HCT116 (cell line): ENCODE results near the gene NUP210. TPM values are rescaled to one million over a fixed set of nuclear protein-coding genes. Genes with fewer than 3 reads are reported as not detected.

Experiments used
- ATAC-seq: fragments of 200-7000 bp; cut with Tn5 transposase; 2 replicates; pipeline ENCODE4 v1.9.1; 2020; ENCODE audit warnings: mild to moderate bottlenecking, moderate library complexity
- BruUV-seq: library from RNA; stranded (reverse); fragments of 400-500 nt; replicated peaks from 2 replicates; lab custom pipeline; 2021; lab: Mats Ljungman, UMichigan
- CTCF ChIA-PET: fragments of 300-600 bp; sonication (Branson Sonifier 250); formaldehyde crosslinking; loops from one replicate; lab custom pipeline; 2021; ENCODE audit warnings: antibody characterized with exemption; lab: Charles Lee
- POLR2A ChIA-PET: fragments of 300-600, 350-600 bp; sonication (Branson Sonifier 250); formaldehyde crosslinking; loops from one replicate; lab custom pipeline; 2021; ENCODE audit warnings: antibody characterized with exemption; lab: Charles Lee
- RAD21 ChIA-PET, 2 experiments: fragments of 300-600 bp; sonication (Branson Sonifier 250); formaldehyde crosslinking; loops; one replicate each; lab custom pipeline; 2023; ENCODE audit warnings: low total read pairs in 2 of 2; ENCODE audit not compliant: uncharacterized antibody in 2 of 2, unreplicated experiment in 2 of 2, low non-redundant PET in 1 of 2; lab: Charles Lee
- DNase-seq: peaks from one replicate; pipeline ENCODE4 v3.0.0-alpha.2; 2010; ENCODE audit warnings: low read depth, low spot score
- H2AFZ ChIP-seq: fragments of 200-600 bp; shearing (Covaris generic), sonication (generic); 2 replicates; pipeline ENCODE4 v1.6.1; 2017; ENCODE audit warnings: low read depth, mixed run types, mixed read lengths, antibody characterized with exemption, low read length; ENCODE audit not compliant: poor library complexity, severe bottlenecking
- H3K27ac ChIP-seq: 2 replicates; pipeline ENCODE4 v1.5.1; 2012; ENCODE audit warnings: low read depth, low read length
- H3K27me3 ChIP-seq: fragments of 200-600 bp; sonication (generic); 2 replicates; pipeline ENCODE4 v1.6.1; 2016; ENCODE audit warnings: mixed run types, low read length, mixed read lengths; ENCODE audit not compliant: insufficient read depth
- H3K36me3 ChIP-seq, 2 experiments: fragments of 200-500 bp in 1 of 2; fragments of 200-600 bp in 1 of 2; sonication (Bioruptor generic) in 1 of 2; sonication (generic) in 1 of 2; 2 replicates each; pipeline versions ENCODE4 v1.5.1 to v1.6.1; 2014 to 2016; ENCODE audit warnings: low read length in 2 of 2, inconsistent platforms in 1 of 2, mixed read lengths in 1 of 2, mixed run types in 1 of 2; ENCODE audit not compliant: insufficient read depth in 2 of 2, control insufficient read depth in 1 of 2
- H3K4me1 ChIP-seq, 2 experiments: fragments of 200-600 bp in 1 of 2; sonication (generic) in 1 of 2; 2 replicates each; pipeline versions ENCODE4 v1.5.1 to v1.6.1; 2012 to 2017; ENCODE audit warnings: low read length in 2 of 2, inconsistent platforms in 1 of 2, mild to moderate bottlenecking in 1 of 2, mixed read lengths in 1 of 2, mixed run types in 1 of 2, moderate library complexity in 1 of 2; ENCODE audit not compliant: insufficient read depth in 2 of 2, control insufficient read depth in 1 of 2
- H3K4me2 ChIP-seq: fragments of 200-600 bp; sonication (generic); 2 replicates; pipeline ENCODE4 v1.6.1; 2017; ENCODE audit warnings: mixed run types, low read length, mixed read lengths
- H3K4me3 ChIP-seq, 2 experiments: fragments of 200-600 bp in 1 of 2; sonication (generic) in 1 of 2; replicated peaks in 1 of 2; 2 replicates each; pipeline ENCODE4 v1.5.1; 2011 to 2016; ENCODE audit warnings: low read length in 2 of 2, control low read depth in 1 of 2, low read depth in 1 of 2, mild to moderate bottlenecking in 1 of 2, mixed read lengths in 1 of 2, mixed run types in 1 of 2
- H3K79me2 ChIP-seq: fragments of 200-600 bp; sonication (generic); 2 replicates; pipeline ENCODE4 v1.6.1; 2017; ENCODE audit warnings: mild to moderate bottlenecking, mixed run types, low read length, moderate library complexity, mixed read lengths; ENCODE audit not compliant: insufficient read depth
- H3K9ac ChIP-seq: fragments of 200-600 bp; sonication (generic); 2 replicates; pipeline ENCODE4 v1.6.1; 2016; ENCODE audit warnings: low read length, mixed read lengths
- H3K9me2 ChIP-seq: fragments of 200-600 bp; sonication (generic), shearing (Covaris generic); 2 replicates; pipeline ENCODE4 v1.6.1; 2017; ENCODE audit warnings: mixed run types, mild to moderate bottlenecking, moderate library complexity; ENCODE audit not compliant: insufficient read depth
- H3K9me3 ChIP-seq, 2 experiments: fragments of 200-500 bp in 1 of 2; fragments of 200-600 bp in 1 of 2; sonication (Bioruptor generic) in 1 of 2; sonication (generic) in 1 of 2; 2 replicates each; pipeline ENCODE4 v1.6.1; 2014 to 2017; ENCODE audit warnings: low read length in 2 of 2, mixed read lengths in 2 of 2, inconsistent platforms in 1 of 2, low read depth in 1 of 2, mild to moderate bottlenecking in 1 of 2, mixed run types in 1 of 2, moderate library complexity in 1 of 2; ENCODE audit not compliant: control insufficient read depth in 1 of 2, insufficient read depth in 1 of 2
- H4K20me1 ChIP-seq: fragments of 200-600 bp; sonication (generic), shearing (Covaris generic); 2 replicates; pipeline ENCODE4 v1.6.1; 2017; ENCODE audit warnings: mixed run types, mild to moderate bottlenecking, moderate library complexity; ENCODE audit not compliant: insufficient read depth
- ATF3 ChIP-seq: IDR thresholded peaks from 2 replicates; pipeline ENCODE4 v1.6.1; 2012
- CBX3 ChIP-seq: IDR thresholded peaks from 2 replicates; pipeline ENCODE4 v1.6.1; 2012; ENCODE audit warnings: low read depth
- CEBPB ChIP-seq: IDR thresholded peaks from 2 replicates; pipeline ENCODE4 v1.6.1; 2012; ENCODE audit warnings: low read depth
- EGR1 ChIP-seq: IDR thresholded peaks from 2 replicates; pipeline ENCODE4 v1.6.1; 2012; ENCODE audit warnings: low read depth
- ELF1 ChIP-seq: IDR thresholded peaks from 2 replicates; pipeline ENCODE4 v1.6.1; 2012; ENCODE audit warnings: low read depth, borderline replicate concordance
- EZH2 ChIP-seq: fragments of 200-600 bp; sonication (generic); IDR thresholded peaks from 2 replicates; pipeline ENCODE4 v1.6.1; 2017; ENCODE audit warnings: antibody characterized with exemption, mixed run types
- EZH2phosphoT487 ChIP-seq: fragments of 200-600 bp; IDR thresholded peaks from 2 replicates; pipeline ENCODE4 v1.6.1; 2018; ENCODE audit warnings: antibody characterized with exemption, borderline replicate concordance
- FOSL1 ChIP-seq: IDR thresholded peaks from 2 replicates; pipeline ENCODE4 v1.6.1; 2012; ENCODE audit warnings: low read depth
- JUND ChIP-seq: IDR thresholded peaks from 2 replicates; pipeline ENCODE4 v1.6.1; 2012
- MAX ChIP-seq: IDR thresholded peaks from 2 replicates; pipeline ENCODE4 v1.6.1; 2012
- POLR2AphosphoS5 ChIP-seq: IDR thresholded peaks from 2 replicates; pipeline ENCODE4 v1.6.1; 2011; ENCODE audit warnings: mild to moderate bottlenecking, low read depth, low read length, moderate library complexity
- RAD21 ChIP-seq: IDR thresholded peaks from 2 replicates; pipeline ENCODE4 v1.6.1; 2012; ENCODE audit warnings: low read depth, mild to moderate bottlenecking
- ZNF274 ChIP-seq: fragments of 200-500 bp; sonication (Bioruptor generic); IDR thresholded peaks from 2 replicates; pipeline ENCODE4 v1.6.1; 2014; ENCODE audit warnings: mild to moderate bottlenecking, low read depth, low read length, inconsistent platforms
- intact Hi-C: fragments of 100-400 bp; cut with micrococcal nuclease; formaldehyde crosslinking; loops from 2 replicates; pipeline ENCODE4 v1.10.0; 2022
- total RNA-seq: library from RNA; stranded (reverse); gene quantifications from one replicate; pipeline ENCODE4 v1.2.1, GENCODE V29; 2021; ENCODE audit not compliant: unreplicated experiment
- TF ChIP-seq, protein P1 (sequence below): IDR thresholded peaks from 2 replicates; pipeline ENCODE4 v1.6.1; 2011; ENCODE audit warnings: mild to moderate bottlenecking, low read length, moderate library complexity; ENCODE audit not compliant: insufficient replicate concordance; ENCODE audit errors: extremely low read depth
- TF ChIP-seq, protein P2 (sequence below), 3 experiments: fragments of 200-600 bp in 1 of 3; sonication (generic) in 1 of 3; IDR thresholded peaks in 2 of 3; conservative IDR thresholded peaks in 1 of 3; 2 replicates each; pipeline ENCODE4 v1.5.1; 2012 to 2017; ENCODE audit warnings: low read depth in 2 of 3, low read length in 2 of 3, antibody characterized with exemption in 1 of 3, borderline replicate concordance in 1 of 3, control low read depth in 1 of 3, mild to moderate bottlenecking in 1 of 3, mixed read lengths in 1 of 3, mixed run types in 1 of 3, moderate library complexity in 1 of 3; ENCODE audit not compliant: insufficient read depth in 1 of 3

The NUP210 gene
- total RNA-seq, 1 experiment from 2014 or later: 74.9 TPM

DNA sequence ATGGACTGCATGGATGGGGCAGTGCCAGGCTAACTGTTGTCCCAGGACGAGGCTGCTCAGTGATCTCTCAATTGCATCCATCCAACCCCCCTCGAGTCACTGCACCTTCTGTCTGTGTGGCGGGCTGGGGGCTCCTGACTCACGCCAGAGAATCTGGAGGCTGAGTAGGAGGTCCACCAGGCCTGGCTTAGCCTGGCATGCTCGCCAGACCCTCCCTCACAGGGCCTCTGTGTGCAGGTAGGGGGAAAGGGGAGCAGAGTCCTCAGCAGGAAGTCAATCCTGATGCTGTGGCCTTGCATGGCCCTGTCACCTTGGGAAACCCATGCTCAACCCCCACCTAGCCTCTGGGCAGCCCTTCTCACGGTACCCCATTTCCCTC lies 140.6 kb downstream of the NUP210 start:
- Histone ChIP-seq H3K4me1 (peaks cover 11 to 17% of the 10 kb centered on the region in 2 experiments), H3K27me3 (no peaks in the 10 kb centered on the region), H3K9me2 (no peaks in the 10 kb centered on the region), H2AFZ (no peak overlapping the region), H3K9me3 (no peaks in the 10 kb centered on the region), H3K9ac (no peak overlapping the region)
- ChIA-PET RAD21 (no interaction called here), POLR2A (no interaction called here), CTCF (no interaction called here)
- intact Hi-C loops: no loop called here
- no TSS peak for BruUV-seq
- DNase-seq (no peak), ATAC-seq (no peak)
- TF ChIP-seq CEBPB (no peak), JUND (no peak), ZNF274 (no peak), CBX3 (no peak), EZH2 (no peak), ELF1 (no peak), EZH2phosphoT487 (no peak), EGR1 (no peak), MAX (no peak), RAD21 (no peak), ATF3 (no peak), FOSL1 (no peak), POLR2AphosphoS5 (no peak)
- TF ChIP-seq, protein P1, sequence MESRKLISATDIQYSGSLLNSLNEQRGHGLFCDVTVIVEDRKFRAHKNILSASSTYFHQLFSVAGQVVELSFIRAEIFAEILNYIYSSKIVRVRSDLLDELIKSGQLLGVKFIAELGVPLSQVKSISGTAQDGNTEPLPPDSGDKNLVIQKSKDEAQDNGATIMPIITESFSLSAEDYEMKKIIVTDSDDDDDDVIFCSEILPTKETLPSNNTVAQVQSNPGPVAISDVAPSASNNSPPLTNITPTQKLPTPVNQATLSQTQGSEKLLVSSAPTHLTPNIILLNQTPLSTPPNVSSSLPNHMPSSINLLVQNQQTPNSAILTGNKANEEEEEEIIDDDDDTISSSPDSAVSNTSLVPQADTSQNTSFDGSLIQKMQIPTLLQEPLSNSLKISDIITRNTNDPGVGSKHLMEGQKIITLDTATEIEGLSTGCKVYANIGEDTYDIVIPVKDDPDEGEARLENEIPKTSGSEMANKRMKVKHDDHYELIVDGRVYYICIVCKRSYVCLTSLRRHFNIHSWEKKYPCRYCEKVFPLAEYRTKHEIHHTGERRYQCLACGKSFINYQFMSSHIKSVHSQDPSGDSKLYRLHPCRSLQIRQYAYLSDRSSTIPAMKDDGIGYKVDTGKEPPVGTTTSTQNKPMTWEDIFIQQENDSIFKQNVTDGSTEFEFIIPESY: no peak
- TF ChIP-seq, protein P2, sequence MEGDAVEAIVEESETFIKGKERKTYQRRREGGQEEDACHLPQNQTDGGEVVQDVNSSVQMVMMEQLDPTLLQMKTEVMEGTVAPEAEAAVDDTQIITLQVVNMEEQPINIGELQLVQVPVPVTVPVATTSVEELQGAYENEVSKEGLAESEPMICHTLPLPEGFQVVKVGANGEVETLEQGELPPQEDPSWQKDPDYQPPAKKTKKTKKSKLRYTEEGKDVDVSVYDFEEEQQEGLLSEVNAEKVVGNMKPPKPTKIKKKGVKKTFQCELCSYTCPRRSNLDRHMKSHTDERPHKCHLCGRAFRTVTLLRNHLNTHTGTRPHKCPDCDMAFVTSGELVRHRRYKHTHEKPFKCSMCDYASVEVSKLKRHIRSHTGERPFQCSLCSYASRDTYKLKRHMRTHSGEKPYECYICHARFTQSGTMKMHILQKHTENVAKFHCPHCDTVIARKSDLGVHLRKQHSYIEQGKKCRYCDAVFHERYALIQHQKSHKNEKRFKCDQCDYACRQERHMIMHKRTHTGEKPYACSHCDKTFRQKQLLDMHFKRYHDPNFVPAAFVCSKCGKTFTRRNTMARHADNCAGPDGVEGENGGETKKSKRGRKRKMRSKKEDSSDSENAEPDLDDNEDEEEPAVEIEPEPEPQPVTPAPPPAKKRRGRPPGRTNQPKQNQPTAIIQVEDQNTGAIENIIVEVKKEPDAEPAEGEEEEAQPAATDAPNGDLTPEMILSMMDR (IDR thresholded peaks at IDR 0.05 in 2 of 3, conservative IDR thresholded peaks at IDR 0.05 in 1 of 3; ENCODE audit: borderline replicate concordance in 1 of 3, insufficient read depth in 1 of 3, low read depth in 2 of 3, low read length in 2 of 3): no peak
- TF ChIP-seq, all 23 proteins: peak for 0
- no peak overlapping the region for H3K27ac ChIP-seq
- H3K4me3 ChIP-seq: no peak overlapping the region
- H4K20me1 ChIP-seq: no peaks in the 10 kb centered on the region
- H3K36me3 ChIP-seq: no peaks in the 10 kb centered on the region
- no peaks in the 10 kb centered on the region for H3K79me2 ChIP-seq
- no peak overlapping the region for H3K4me2 ChIP-seq
